Muscle of back (tissue), 11 donors: ENCODE measurements around the gene BABAM2. TPM values are rescaled to one million over a fixed set of nuclear protein-coding genes. Genes with fewer than 3 reads are reported as not detected.
"Not testable (repeated sequence)": the region's sequence is repeated elsewhere in the genome, so short reads cannot be mapped to it uniquely, and the experiment has no call there.

Experiments used
- DNase-seq, 3 donors: peaks; one replicate each; pipeline versions ENCODE4 v3.0.0 to v3.0.0-alpha.2; 2013
- polyA plus RNA-seq, 10 donors: library from polyadenylated mRNA; unstranded; fragments of 120-200 nt; gene quantifications; one replicate each; pipeline ENCODE4 v1.2.1, GENCODE V29; 2013; ENCODE audit not compliant: insufficient read length in 10 of 10

BABAM2 gene
- polyA plus RNA-seq, 10 donors: 19.7 to 26.0 (median 23.7) TPM

DNA sequence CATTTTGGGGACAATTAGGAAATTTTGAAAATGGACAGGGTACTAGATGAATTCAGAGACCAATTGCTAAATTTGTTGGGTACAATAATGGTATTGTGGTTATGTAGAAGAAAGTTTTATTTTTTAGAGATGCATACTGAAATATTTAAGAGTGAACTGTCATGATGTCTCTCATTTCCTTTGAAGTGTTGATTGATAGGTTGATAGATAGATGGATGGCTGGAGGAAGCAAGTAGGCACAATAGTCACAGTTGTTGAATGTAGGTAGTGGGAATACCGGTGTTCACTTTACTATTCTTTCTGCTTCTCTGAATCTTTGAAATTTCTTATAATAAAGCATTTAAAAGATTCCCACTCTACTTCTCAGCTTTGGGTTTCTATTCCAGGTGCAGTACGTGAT, 350.4 kb downstream of the BABAM2 start:
- DNase-seq: no peak

DNA sequence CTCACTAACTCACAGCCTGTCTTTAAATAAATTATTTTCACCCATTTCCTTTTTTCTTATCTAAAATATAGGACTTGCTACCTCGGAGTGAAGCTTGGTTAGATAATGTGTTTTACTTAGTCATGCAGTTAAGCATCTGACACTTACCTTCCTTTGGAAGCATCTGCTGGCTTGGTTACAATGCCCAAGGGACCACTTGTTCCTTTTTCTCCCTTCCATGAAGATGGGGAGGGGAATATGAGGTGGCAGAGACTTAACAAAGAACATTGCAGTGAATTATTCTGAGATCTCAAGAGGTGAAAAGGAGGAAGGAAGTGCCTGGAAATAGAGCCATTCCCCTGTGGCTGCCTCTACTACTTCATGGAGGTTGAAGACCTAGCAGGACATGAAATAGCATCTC, 356.8 kb downstream of the BABAM2 start:
- DNase-seq: peak in 1 of 3 donors; percentile 21

DNA sequence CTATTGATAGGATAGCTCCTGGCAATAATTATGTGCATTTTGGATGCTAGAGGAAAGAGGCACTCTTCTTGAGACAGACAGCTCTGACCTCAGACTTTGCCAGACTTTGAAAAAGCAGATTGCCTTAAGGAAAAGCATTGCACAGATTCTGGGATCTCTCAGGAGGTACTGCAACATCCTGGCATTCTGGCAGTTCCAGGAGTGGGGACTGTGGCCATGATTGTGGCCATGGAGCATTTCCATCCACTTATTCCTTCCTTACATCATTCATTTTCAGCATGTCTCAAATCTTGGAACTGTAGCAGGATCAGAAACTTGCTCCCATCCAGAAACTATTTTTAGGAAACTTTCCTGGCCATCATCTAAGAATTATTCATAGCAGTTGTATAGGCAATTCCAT, 357.2 kb downstream of the BABAM2 start:
- peak in 2 of 3 donors; percentile 49 to 64 for DNase-seq

DNA sequence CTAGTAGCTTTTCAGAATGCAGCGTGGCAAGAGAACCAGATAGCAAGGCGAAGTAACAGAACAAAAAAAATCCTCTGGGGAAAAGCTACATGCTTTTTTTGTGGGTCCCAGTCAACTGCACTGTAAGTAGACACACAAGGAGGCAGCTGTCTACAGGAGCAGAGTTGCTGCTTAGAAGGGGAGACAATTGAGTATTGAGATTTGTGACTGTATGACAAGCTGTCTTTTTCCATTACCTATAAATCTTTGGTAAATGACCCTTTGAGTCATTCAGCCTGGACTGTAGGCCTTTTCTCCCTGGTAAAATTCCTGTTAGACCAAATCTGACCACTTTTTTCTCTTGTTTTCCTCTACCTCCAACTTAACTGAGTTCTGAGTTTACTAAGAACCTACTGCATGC, 358.0 kb downstream of the BABAM2 start:
- no peak for DNase-seq

DNA sequence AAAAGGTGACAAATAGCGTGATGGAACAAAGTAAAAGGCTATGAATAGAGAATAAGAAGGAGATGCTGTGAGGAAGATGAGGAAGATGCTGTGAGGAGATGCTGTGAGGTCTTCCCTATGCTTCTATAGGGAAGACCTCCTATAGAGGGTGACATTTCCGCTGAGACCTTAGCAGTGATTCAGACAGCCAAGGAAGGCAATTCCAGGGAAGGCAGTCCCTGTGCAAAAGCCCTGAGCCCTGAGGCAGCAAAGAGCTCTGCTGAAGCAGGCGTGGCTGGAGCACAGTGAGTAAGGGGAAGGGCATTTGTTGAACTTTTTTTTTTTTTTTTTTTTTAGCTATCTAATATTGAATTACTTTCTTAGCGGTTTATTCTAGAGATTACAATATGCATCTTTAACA, 359.5 kb downstream of the BABAM2 start:
- DNase-seq: peak in 1 of 3 donors; percentile 66

DNA sequence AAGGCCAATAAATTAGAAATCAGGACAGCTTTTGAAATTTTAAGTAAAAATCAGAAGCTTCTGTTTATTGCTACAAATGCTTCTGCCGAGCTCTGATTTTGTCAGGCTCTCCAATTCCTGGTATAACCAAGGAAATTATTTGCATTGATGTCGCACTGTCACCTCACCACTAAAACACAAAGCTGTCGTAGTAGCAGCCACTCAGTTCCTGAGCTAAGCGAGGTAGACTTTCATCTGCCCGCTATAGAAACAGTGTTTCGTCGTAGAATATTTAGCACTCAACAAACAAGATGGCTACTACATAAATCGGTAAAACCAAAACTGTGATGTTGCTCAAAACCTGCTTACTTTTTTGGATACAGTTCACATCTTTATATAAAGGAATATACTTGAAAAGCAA, 360.8 kb downstream of the BABAM2 start:
- no peak for DNase-seq

DNA sequence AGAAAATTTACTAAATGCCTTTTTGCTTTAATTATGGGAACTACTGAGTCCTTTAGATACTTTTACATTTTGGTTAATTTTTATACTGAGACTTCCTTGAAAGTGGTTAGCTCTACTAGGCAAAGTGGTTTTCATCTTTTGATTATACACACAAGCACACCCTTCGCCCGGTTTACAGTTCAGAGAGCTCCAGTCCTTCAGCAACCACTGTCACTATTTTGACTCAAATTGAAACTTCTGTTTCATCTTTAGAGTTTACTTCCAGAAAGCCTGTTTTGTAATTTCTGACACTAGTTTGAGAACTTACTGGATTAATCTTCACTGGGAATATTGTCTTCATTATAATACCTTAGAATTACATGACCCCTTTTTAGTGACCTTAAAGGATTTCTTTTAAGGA, 361.8 kb downstream of the BABAM2 start:
- no peak for DNase-seq

DNA sequence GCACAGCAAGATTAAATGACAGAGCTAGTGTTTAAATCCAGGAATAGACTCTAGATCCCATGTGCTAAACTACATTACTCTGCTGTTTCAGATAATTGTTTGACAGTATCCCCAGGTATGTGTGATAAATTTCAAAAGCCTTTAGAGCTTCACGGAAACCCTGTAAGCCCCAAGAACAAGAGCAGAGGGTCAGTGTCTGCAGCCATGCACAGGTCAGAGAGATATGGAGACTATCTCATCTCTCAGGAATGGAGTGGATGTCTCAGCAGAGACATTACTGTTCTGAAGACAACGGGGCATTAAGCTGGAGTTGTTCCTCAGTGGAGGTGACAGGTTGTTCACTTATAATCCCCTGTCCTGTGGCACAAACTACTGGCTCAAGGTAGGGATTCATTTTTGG, 363.0 kb downstream of the BABAM2 start:
- no peak for DNase-seq

DNA sequence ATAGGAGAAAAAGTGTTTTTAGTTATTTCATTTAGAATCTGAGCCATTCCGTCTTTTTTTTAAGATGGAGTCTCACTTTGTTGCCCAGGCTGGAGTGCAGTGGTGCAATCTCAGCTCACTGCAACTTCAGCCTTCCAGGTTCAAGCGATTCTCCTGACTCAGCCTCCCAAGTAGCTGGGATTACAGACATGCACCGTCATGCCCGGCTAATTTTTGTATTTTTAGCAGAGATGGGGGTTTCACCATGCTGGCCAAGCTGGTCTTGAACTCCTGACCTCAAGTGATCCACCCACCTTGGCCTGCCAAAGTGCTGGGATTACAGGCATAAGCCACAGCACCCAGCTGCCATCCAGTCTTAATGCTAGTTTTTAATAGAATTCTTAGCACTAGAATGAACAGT, 364.7 kb downstream of the BABAM2 start:
- not testable (repeated sequence) for DNase-seq

DNA sequence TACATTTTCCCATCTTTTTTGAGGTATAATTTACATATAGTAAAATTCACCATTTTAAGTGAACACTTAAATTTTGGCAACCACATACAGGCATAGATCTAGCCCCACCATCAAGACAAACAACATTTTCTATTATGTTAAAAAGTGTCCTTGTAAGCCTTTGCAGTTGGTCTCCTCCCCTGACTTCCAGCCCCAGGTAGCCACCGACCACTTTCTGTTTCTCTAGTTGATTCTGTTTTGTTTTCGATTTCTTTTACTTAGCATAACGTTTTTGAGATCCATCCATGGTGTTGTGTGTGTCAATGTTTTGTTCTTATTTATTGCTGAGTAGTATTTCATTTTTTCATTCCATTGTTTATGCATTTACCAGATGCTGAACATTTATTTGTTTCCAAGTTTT, 366.7 kb downstream of the BABAM2 start:
- DNase-seq: no peak

DNA sequence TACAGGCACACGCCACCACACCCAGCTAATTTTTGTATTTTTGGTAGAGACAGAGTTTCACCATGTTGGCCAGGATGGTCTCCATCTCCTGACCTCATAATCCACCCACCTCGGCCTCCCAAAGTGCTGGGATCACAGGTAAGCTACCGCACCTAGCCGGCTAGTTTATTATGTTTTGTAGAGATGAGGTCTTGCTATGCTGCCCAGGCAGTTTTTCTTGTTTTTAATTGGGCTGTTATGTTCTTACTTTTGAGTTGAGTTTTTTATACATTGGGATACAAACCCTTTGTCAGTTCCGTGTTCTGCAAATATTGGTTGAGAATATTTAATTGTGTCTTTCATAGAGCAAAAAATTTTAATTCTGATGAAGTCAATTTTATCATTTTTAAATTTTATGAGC, 368.7 kb downstream of the BABAM2 start:
- DNase-seq: not testable (repeated sequence)

DNA sequence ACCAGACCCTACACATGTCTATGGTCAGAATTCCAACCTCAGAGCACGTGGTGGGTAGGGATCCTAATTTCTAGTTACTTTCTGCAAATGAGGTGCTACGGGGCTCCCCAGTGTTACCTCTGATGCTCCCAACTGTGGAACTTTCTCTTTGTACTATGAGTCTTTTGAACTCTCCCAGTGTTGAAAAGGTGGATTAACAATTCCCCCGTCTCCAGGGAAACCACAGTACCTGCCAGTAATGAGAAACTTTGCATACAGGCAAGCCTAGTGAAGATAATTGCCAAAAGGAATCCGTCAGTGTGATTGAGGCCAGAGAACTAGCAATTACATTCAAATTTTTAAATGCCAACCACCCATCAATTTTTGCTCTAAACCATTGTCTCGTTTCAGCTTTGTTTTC, 373.2 kb downstream of the BABAM2 start:
- DNase-seq: no peak

DNA sequence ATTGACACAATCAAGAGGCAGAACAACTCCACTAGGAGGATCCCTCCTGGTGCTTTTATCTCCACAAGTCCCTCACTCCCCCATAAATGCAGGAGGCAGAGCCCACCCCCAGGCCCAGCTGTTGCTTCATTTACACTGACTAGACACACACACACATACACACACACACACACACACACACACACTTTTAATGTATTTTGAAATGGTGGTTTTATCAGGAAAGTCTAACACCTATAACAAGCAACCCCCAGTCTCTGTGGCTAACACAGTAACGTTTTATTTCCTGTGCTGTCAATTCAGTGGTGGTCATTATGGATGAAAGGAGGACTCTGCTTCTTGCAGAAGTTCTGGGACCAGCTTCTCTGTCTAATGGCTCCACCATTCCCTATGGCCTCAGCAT, 376.8 kb downstream of the BABAM2 start:
- no peak for DNase-seq

DNA sequence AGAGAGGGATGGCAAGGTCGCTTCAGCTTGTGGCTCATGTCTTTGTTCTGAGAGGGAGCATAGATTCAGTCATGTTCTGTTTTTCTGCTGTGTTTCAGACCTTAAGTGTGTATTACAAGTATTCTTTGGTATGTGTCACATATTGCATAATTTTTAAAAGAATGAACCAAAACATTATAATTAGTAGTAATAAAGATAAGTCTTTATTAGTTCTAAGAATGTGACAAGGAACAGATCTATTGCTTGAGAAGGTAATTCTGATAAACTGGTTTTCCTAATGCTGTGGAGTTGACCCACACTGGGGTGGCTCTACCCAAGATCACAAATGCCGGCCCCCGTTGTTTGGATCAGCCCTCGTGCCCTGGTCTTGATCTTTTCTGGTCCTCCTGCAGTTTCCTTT, 377.9 kb downstream of the BABAM2 start:
- no peak for DNase-seq

DNA sequence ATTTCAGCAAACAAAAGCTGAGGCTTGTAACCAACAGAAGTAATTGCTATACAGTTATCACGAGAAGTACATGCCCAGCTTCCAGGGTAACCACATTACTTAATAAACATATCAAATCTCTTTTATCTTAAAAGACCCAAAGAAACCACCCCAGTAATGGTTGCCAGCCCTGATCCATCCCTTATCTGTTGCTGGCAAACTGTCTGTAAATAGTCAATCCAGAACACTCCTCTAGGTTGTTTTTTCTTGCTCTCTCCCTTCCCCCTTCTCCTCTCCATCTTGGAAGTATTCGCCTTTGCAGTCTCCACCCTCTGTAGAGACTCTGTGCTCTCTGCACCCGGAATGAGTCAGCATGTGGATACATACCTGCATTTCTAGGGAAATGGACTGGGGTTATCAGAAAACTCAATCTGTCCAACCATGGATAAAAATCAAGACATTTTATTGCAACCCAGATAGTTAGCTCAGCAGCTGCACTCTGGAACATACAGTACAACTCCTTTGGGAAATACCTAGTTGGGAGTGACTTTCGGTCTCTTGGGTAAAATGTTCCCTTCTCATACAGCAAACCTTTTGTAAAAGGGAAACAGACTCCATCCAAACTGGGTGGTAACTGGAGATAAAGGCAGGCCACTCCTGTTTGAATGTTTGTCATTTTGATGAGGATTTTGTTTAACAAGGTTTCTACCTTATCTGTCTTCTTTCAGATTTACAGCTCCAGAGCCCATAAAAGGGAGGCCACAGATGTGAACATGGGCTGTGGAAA, 378.7 kb downstream of the BABAM2 start:
- no peak for DNase-seq

DNA sequence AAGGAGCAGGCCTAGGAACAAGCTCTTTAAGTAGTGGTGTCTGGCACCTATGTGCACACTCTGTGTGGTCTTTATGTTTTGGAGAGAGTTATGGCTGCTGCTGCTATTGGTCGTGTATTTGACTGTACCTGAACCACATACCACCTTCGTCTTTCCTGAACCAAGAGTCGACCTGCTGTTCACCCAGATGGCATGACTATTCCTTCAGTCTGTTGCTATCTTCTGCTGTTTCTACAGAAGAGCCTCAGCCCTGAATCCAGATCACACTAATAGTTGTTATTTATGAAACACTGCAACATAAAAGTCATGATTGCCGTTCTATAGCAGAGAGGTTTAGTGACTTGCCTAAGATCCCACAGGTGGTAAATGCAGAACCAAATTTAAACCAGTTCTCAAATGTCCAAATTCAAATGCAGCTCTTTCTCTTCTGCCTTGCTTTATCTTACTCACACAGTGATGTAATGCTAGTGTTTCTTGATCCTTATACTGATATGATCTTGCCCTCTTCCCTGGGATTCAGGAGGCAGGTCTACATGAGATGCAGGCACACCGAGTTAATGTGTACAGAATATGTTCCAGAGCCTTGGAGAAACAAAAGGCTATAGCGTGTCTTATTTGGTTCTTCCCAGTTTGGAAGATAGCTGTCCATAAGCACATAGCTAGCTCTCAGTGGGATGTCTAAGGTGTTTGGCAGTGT, 380.1 kb downstream of the BABAM2 start:
- no peak for DNase-seq

DNA sequence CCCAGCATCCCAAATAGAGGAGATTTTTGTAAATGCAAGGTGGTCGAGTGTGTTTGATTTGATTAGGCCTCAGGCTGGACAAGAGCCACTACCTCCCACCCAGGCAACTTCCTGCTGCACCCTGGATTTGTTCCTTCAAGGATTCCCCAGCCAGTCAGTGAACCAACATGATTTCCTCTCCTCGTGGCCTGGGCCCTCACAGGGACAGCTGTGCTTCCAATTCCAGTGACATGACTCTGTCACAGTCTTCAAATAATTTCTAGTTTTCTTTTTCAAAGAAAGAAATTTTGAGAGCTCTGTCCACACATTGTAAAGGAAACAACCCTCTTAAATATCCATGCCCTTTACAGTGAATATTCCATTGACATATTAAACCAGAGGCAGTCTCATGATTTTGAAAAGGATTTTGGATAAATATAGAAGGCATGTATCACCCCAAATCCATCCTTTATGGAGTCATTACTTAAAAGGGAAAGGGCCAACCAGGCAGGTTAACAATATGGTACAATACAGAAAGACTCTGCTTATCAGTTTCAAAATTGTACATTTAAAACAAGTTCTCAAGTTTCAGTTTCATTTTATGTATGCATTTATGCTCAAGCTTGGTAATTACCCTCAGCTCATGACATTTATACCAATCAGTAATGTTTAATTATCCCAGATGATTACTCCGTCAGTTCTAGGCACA, 380.8 kb downstream of the BABAM2 start:
- DNase-seq: no peak

DNA sequence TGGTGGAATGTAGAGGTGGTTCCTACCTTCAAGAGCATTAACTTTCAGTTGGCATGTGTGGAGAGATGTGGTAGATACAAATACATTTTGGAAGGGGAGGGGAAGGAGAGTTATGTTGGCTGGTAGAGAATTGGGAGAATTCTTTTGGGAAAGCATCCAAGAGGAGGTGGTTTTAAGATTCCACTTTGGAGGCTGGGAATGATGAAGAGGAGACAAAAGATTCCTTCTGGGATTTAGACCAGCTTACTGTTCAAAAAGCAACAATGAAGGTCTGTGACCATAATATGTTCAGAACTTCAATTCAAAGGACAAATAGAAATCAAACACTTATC, 381.4 kb downstream of the BABAM2 start:
- DNase-seq: no peak

DNA sequence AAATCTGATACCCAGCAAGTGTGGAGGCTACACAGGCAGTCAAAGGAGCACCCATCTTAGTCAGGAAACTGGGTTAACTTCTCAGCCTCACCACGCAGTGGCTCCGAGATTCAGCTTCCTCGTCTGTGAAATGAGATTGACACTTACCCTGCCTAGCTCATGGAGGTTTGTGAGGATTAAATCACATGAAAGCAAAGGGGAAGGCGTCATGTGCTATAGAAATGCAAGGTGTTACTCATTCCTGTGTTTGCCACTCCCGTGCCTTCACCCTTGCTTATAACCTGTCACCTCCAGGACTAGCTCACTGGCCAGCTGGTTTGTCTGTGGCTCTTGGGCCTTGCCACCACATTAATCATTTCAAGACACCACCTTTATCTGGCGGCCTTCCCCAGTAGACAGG, 383.2 kb downstream of the BABAM2 start:
- DNase-seq: no peak

DNA sequence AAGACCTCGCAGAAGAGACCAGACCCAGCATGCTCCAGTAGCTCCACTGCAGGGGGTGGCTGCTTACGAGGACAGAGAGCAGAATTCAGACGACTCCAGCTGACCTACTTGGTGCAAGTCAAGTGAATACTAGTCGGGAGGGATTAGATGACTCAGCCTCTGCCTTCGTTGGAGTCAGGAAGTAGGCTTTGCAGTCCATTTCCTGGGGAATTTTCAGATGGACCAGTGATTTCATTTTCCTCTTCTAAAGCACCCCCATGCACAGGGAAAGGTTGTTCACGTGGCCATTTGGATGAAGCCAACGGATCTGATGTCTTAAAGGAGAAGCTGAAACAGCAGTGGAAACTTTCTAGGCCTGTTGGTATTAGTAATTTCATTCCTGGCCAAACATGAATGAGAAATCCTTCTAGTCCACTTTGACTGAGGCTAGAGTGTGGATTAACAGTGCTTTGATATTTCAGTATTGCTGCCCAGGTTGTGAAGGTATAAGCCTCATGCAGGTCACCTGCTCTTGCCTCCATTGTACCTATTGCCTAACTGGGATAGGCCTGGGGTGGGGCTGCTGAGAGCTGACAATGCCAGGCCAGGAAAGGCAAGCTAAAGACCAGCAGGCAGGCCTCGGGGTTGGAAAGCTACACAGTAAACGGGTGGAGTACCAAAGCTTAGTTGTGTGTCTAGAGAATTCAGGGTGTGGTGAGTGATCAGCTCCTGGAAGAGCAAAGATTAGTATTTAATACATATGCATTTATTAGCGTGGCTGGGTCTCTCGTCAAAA, 384.6 kb downstream of the BABAM2 start:
- DNase-seq: peak; percentile 12 to 90 (median 32)

DNA sequence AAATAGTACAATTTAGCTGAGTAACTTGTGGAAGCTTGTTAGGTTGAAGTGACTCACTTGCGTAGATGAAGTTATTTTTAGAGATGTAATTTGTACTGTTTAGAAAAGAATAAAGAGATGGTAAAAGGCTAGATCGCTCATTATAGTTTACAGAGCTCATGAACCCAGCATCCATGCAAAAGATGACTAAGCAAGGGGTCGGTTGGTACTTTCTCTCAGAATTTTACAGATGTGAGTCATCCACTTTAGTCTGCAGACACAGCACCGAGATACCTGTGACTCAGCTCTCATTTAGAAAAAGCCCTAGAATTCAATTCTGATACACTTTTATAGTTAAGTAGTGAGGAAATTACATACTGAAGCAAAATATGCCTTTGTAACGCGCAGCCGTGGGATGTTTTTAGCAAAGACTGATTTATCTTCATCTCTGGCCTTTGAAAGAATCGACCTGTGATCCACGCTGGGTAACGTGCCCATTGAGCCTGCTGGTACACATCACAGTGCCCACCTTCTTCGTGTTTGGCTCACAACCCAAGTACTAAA, 385.6 kb downstream of the BABAM2 start:
- peak in 1 of 3 donors; percentile 95 for DNase-seq

DNA sequence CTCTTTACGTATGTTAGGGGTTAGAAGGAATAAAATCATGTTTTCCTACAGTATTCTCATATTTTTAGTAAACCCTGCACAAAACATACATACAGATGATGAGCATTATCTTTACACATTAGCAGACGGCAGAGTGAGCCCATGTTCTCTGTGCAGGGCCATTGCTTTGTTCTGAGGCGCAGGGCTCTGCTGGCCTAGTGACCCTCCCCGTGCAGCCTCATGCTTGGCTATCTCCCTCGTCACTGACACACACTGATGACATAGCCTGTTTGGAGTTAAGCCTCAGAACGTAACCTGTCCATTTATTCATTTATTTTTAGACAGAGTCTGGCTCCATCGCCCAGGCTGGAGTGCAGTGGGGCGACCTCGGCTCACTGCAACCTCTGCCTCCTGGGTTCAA, 386.3 kb downstream of the BABAM2 start:
- no peak for DNase-seq
